Measurements from ENCODE around the gene MYO5C.

- TF ChIP-seq CTCF (IDR thresholded peaks at IDR 0.05) (no peak), POLR2A (IDR thresholded peaks at IDR 0.05) (no peak)
These were observed 38.5 kb downstream of the MYO5C start for GRCh38 chr15:52256930-52257733.

Data from testis (tissue), 2 donors.